NK-92 treated with Interleukin-12 subunit alpha and Interleukin-12 subunit beta, amount 100 ng/mL, for 24 hours (cell line): ENCODE measurements around the gene VPS37B.
"Not testable (repeated sequence)": the region's sequence is repeated elsewhere in the genome, so short reads cannot be mapped to it uniquely, and the experiment has no call there.

Experiments used
- DNase-seq: peaks from one replicate; lab custom pipeline; 2025; lab: John Stamatoyannopoulos, UW

VPS37B gene

GRCh38 chr12:122880668-122881067 lies 15.3 kb downstream of the VPS37B start:
- no peak for DNase-seq

- DNase-seq = no peak
These were observed 15.7 kb downstream of the VPS37B start for GRCh38 chr12:122880155-122880667.

- DNase-seq = no peak
These were observed 16.9 kb downstream of the VPS37B start for GRCh38 chr12:122878780-122879612.

- no peak for DNase-seq
These were observed 19.2 kb downstream of the VPS37B start for GRCh38 chr12:122876731-122877130.

- not testable (repeated sequence) for DNase-seq
These were observed 19.6 kb downstream of the VPS37B start for GRCh38 chr12:122876281-122876680.

- no peak for DNase-seq
These were observed 20.2 kb downstream of the VPS37B start for GRCh38 chr12:122875590-122876220.

GRCh38 chr12:122874081-122874480 lies 21.8 kb downstream of the VPS37B start:
- no peak for DNase-seq

GRCh38 chr12:122873540-122873939 lies 22.4 kb downstream of the VPS37B start:
- DNase-seq = no peak

GRCh38 chr12:122872815-122873361 lies 23.0 kb downstream of the VPS37B start:
- DNase-seq = no peak

- DNase-seq = no peak
These were observed 23.8 kb downstream of the VPS37B start for GRCh38 chr12:122871851-122872780.

- no peak for DNase-seq
These were observed 24.9 kb downstream of the VPS37B start for GRCh38 chr12:122870867-122871664.

GRCh38 chr12:122870163-122870842 lies 25.6 kb downstream of the VPS37B start:
- no peak for DNase-seq

GRCh38 chr12:122869207-122869973 lies 26.5 kb downstream of the VPS37B start:
- no peak for DNase-seq

- no peak for DNase-seq
These were observed 27.3 kb downstream of the VPS37B start for GRCh38 chr12:122868471-122869177.

GRCh38 chr12:122867691-122868461 lies 28.0 kb downstream of the VPS37B start:
- no peak for DNase-seq

- DNase-seq = no peak
These were observed 28.8 kb downstream of the VPS37B start for GRCh38 chr12:122866950-122867607.

GRCh38 chr12:122866379-122866778 lies 29.5 kb downstream of the VPS37B start:
- no peak for DNase-seq
